Liver (tissue), 3 donors: Measurements from ENCODE around the gene CPNE9.
"Not testable (repeated sequence)": the region's sequence is repeated elsewhere in the genome, so short reads cannot be mapped to it uniquely, and the experiment has no call there.

Experiments used
- ATF3 ChIP-seq: IDR thresholded peaks from 2 replicates; pipeline ENCODE4 v1.6.1; 2016; ENCODE audit warnings: antibody characterized with exemption
- CTCF ChIP-seq: fragments of 150-350 bp; IDR thresholded peaks from 2 replicates; pipeline ENCODE4 v1.5.1; 2017; ENCODE audit warnings: improper control_type of control experiment, low read depth, low read length; ENCODE audit not compliant: missing input control
- EGR1 ChIP-seq, 2 donors: IDR thresholded peaks; 2 replicates each; pipeline ENCODE4 v1.6.1; 2016 to 2018; ENCODE audit warnings: antibody characterized with exemption in 2 of 2, low read depth in 2 of 2
- FOXA1 ChIP-seq: IDR thresholded peaks from 2 replicates; pipeline ENCODE4 v1.6.1; 2016; ENCODE audit warnings: antibody characterized with exemption
- GABPA ChIP-seq, 2 donors: IDR thresholded peaks in 1 of 2; conservative IDR thresholded peaks in 1 of 2; 2 replicates each; pipeline ENCODE4 v1.6.1; 2016; ENCODE audit warnings: antibody characterized with exemption in 2 of 2, mild to moderate bottlenecking in 1 of 2, moderate library complexity in 1 of 2
- HNF4A ChIP-seq, 2 donors: conservative IDR thresholded peaks; 2 replicates each; pipeline ENCODE4 v1.6.1; 2016; ENCODE audit warnings: antibody characterized with exemption in 2 of 2, mild to moderate bottlenecking in 2 of 2
- HNF4G ChIP-seq: IDR thresholded peaks from 2 replicates; pipeline ENCODE4 v1.6.1; 2016; ENCODE audit warnings: antibody characterized with exemption
- MAX ChIP-seq: IDR thresholded peaks from 2 replicates; pipeline ENCODE4 v1.6.1; 2016; ENCODE audit warnings: antibody characterized with exemption
- RAD21 ChIP-seq, 2 donors: IDR thresholded peaks; 2 replicates each; pipeline ENCODE4 v1.6.1; 2016; ENCODE audit warnings: antibody characterized with exemption in 2 of 2, mild to moderate bottlenecking in 2 of 2
- REST ChIP-seq: IDR thresholded peaks from 2 replicates; pipeline ENCODE4 v1.6.1; 2016; ENCODE audit warnings: antibody characterized with exemption, mild to moderate bottlenecking
- RXRA ChIP-seq, 2 donors: IDR thresholded peaks; 2 replicates each; pipeline ENCODE4 v1.6.1; 2017 to 2018; ENCODE audit warnings: antibody characterized with exemption in 2 of 2, mild to moderate bottlenecking in 1 of 2
- SP1 ChIP-seq: IDR thresholded peaks from 2 replicates; pipeline ENCODE4 v1.6.1; 2018; ENCODE audit warnings: antibody characterized with exemption, mild to moderate bottlenecking
- TAF1 ChIP-seq: conservative IDR thresholded peaks from 2 replicates; pipeline ENCODE4 v1.6.1; 2016; ENCODE audit warnings: antibody characterized with exemption, mild to moderate bottlenecking
- YY1 ChIP-seq: IDR thresholded peaks from 2 replicates; pipeline ENCODE4 v1.6.1; 2016; ENCODE audit warnings: antibody characterized with exemption, mild to moderate bottlenecking
- donor health status: healthy.
- donor health status: healthy.

GRCh38 chr3:9771007-9771406, 67.4 kb downstream of the CPNE9 start:
- not testable (repeated sequence) for TF ChIP-seq TAF1; FOXA1; CTCF; MAX; GABPA (IDR thresholded peaks at IDR 0.05 in 1 of 2, conservative IDR thresholded peaks at IDR 0.05 in 1 of 2); RXRA (IDR thresholded peaks at IDR 0.05); RAD21 (IDR thresholded peaks at IDR 0.05); HNF4G; REST; ATF3; HNF4A (conservative IDR thresholded peaks at IDR 0.05); YY1; SP1; EGR1 (IDR thresholded peaks at IDR 0.05; ENCODE audit: low read depth in 2 of 2)
